K562 (cell line): Measurements from ENCODE around the gene PTPN9. TPM values are rescaled to one million over a fixed set of nuclear protein-coding genes. Genes with fewer than 3 reads are reported as not detected.

Experiments used
- ARID1B ChIP-seq: fragments of 450-650 bp; IDR thresholded peaks from 2 replicates; pipeline ENCODE4 v1.6.1; 2016; ENCODE audit warnings: antibody characterized with exemption, mild to moderate bottlenecking, inconsistent platforms
- ESRRA ChIP-seq: fragments of 450-650 bp; IDR thresholded peaks from 2 replicates; pipeline ENCODE4 v1.6.1; 2014; ENCODE audit warnings: low read depth, mild to moderate bottlenecking, moderate library complexity, borderline replicate concordance
- FOS ChIP-seq: IDR thresholded peaks from 3 replicates; pipeline ENCODE4 v1.6.1; 2011; ENCODE audit not compliant: insufficient read length; ENCODE audit errors: extremely low read depth
- FOSL1 ChIP-seq: fragments of 200-800 bp; sonication (Bioruptor generic); conservative IDR thresholded peaks from 2 replicates; pipeline ENCODE4 v1.6.1; 2016; ENCODE audit warnings: missing genetic modification characterization, missing compliant biosample characterization
- FOXJ3 ChIP-seq: sonication (generic); formaldehyde crosslinking; IDR thresholded peaks from 2 replicates; pipeline ENCODE4 v1.4.0; 2020; ENCODE audit warnings: mild to moderate bottlenecking, missing genetic modification reagents
- KDM1A ChIP-seq, 2 experiments: fragments of 450-650 bp; IDR thresholded peaks; 2 replicates each; pipeline ENCODE4 v1.6.1; 2016; ENCODE audit warnings: mild to moderate bottlenecking in 2 of 2
- KDM5B ChIP-seq: fragments of 200-600 bp; sonication (generic); IDR thresholded peaks from 2 replicates; pipeline ENCODE4 v1.6.1; 2012; ENCODE audit warnings: low read depth, mild to moderate bottlenecking, moderate library complexity, low read length, control low read depth, inconsistent platforms; ENCODE audit not compliant: insufficient replicate concordance
- NFIC ChIP-seq: fragments of 450-650 bp; IDR thresholded peaks from 2 replicates; pipeline ENCODE4 v1.6.1; 2017; ENCODE audit warnings: mild to moderate bottlenecking, inconsistent platforms
- NR1H2 ChIP-seq: sonication (generic); formaldehyde crosslinking; IDR thresholded peaks from 2 replicates; pipeline ENCODE4 v1.4.0; 2020; ENCODE audit warnings: mild to moderate bottlenecking, missing genetic modification reagents
- PHB2 ChIP-seq: fragments of 450-650 bp; IDR thresholded peaks from 2 replicates; pipeline ENCODE4 v1.6.1; 2017; ENCODE audit warnings: low read depth
- POLR2AphosphoS5 ChIP-seq: IDR thresholded peaks from 2 replicates; pipeline ENCODE4 v1.6.1; 2011; ENCODE audit warnings: mild to moderate bottlenecking, low read depth, low read length, moderate library complexity; ENCODE audit not compliant: control insufficient read depth, insufficient read depth
- RAD51 ChIP-seq: fragments of 450-650 bp; IDR thresholded peaks from 2 replicates; pipeline ENCODE4 v1.7.1; 2016; ENCODE audit warnings: low read depth, mild to moderate bottlenecking, borderline replicate concordance
- RFX1 ChIP-seq: fragments of 450-650 bp; IDR thresholded peaks from 2 replicates; pipeline ENCODE4 v1.6.1; 2016; ENCODE audit warnings: mild to moderate bottlenecking, moderate library complexity
- SRSF9 ChIP-seq: fragments of 200-400 bp; formaldehyde crosslinking; IDR thresholded peaks from 2 replicates; pipeline ENCODE4 v1.6.1; 2017; ENCODE audit warnings: low read depth, low read length, borderline replicate concordance
- TFAP4 ChIP-seq: sonication (generic); formaldehyde crosslinking; IDR thresholded peaks from 2 replicates; pipeline ENCODE4 v1.8.0; 2022; ENCODE audit warnings: missing genetic modification reagents, mild to moderate bottlenecking, moderate library complexity, borderline replicate concordance
- ZBTB12 ChIP-seq: fragments of 250-450 bp; sonication (Bioruptor Pico); IDR thresholded peaks from 2 replicates; pipeline ENCODE4 v1.4.0; 2020
- ZNF699 ChIP-seq: fragments of 250-450 bp; sonication (Bioruptor Pico); IDR thresholded peaks from 2 replicates; pipeline ENCODE4 v1.8.0; 2021; ENCODE audit warnings: mild to moderate bottlenecking, moderate library complexity; ENCODE audit not compliant: insufficient replicate concordance
- polyA plus RNA-seq, 8 experiments: library from polyadenylated mRNA; depleted of rRNA in 4 of 8; stranded (reverse) in 5 of 8; unstranded in 3 of 8; fragments of >200 nt; fragmentation: Nextera tagmentation in 2 of 8; fragmentation: Illumina TruSeq in 1 of 8; extraction: Ambion mirVana in 2 of 8; extraction: Trizol in 1 of 8; gene quantifications; 2 replicates each; pipeline versions ENCODE4 v1.2.1 to v1.2.3, GENCODE V29; 2011 to 2014; ENCODE audit warnings: inconsistent platforms in 1 of 8, missing spikeins in 1 of 8
- total RNA-seq, 7 experiments: library from RNA; depleted of rRNA in 6 of 7; stranded (reverse); fragments of >200 nt in 6 of 7; fragmentation: Illumina TruSeq in 2 of 7; extraction: Trizol in 2 of 7; gene quantifications; 2 replicates each; pipeline versions ENCODE4 v1.2.1 to v1.2.3, GENCODE V29; 2011 to 2021; ENCODE audit warnings: low replicate concordance in 1 of 7
- TF ChIP-seq, protein P1 (sequence below): fragments of 450-650 bp; IDR thresholded peaks from one replicate; pipeline ENCODE4 v1.6.1; 2018; ENCODE audit warnings: mild to moderate bottlenecking, moderate library complexity; ENCODE audit not compliant: partially characterized antibody
- TF ChIP-seq, protein P2 (sequence below): sonication (generic); formaldehyde crosslinking; IDR thresholded peaks from 2 replicates; pipeline ENCODE4 v1.8.1; 2023; ENCODE audit warnings: missing genetic modification reagents, mild to moderate bottlenecking, borderline replicate concordance

Gene PTPN9
- total and polyA plus RNA-seq, 9 of the 15 experiments (the other 6 are each of a cell fraction or from before 2014, with no cell fraction given), result 5.0 to 24.0 (median 14.2) TPM

- TF ChIP-seq, protein P1, sequence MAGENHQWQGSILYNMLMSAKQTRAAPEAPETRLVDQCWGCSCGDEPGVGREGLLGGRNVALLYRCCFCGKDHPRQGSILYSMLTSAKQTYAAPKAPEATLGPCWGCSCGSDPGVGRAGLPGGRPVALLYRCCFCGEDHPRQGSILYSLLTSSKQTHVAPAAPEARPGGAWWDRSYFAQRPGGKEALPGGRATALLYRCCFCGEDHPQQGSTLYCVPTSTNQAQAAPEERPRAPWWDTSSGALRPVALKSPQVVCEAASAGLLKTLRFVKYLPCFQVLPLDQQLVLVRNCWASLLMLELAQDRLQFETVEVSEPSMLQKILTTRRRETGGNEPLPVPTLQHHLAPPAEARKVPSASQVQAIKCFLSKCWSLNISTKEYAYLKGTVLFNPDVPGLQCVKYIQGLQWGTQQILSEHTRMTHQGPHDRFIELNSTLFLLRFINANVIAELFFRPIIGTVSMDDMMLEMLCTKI, result no peak
- TF ChIP-seq FOS (peak; percentile 76), FOXJ3 (CRISPR knock-in tag) (no peak), KDM1A (IDR thresholded peaks at IDR 0.05) (no peak), RAD51 (no peak), PHB2 (no peak), TFAP4 (CRISPR knock-in tag) (peak; percentile 87), ARID1B (no peak; the same call in 1 of the 2 replicates), ESRRA (peak; percentile 61; the same call in 1 of the 2 replicates), NFIC (peak; percentile 27; the same call in 1 of the 2 replicates), NR1H2 (CRISPR knock-in tag) (no peak), POLR2AphosphoS5 (peak; percentile 66), RFX1 (no peak; the same call in 1 of the 2 replicates), FOSL1 (tag) (no peak), ZBTB12 (0 out of 2 replicates have a peak, but pooled peaks have one; percentile 49), ZNF699 (no peak), KDM5B (peak; percentile 66), SRSF9 (no peak)
- TF ChIP-seq, protein P2, sequence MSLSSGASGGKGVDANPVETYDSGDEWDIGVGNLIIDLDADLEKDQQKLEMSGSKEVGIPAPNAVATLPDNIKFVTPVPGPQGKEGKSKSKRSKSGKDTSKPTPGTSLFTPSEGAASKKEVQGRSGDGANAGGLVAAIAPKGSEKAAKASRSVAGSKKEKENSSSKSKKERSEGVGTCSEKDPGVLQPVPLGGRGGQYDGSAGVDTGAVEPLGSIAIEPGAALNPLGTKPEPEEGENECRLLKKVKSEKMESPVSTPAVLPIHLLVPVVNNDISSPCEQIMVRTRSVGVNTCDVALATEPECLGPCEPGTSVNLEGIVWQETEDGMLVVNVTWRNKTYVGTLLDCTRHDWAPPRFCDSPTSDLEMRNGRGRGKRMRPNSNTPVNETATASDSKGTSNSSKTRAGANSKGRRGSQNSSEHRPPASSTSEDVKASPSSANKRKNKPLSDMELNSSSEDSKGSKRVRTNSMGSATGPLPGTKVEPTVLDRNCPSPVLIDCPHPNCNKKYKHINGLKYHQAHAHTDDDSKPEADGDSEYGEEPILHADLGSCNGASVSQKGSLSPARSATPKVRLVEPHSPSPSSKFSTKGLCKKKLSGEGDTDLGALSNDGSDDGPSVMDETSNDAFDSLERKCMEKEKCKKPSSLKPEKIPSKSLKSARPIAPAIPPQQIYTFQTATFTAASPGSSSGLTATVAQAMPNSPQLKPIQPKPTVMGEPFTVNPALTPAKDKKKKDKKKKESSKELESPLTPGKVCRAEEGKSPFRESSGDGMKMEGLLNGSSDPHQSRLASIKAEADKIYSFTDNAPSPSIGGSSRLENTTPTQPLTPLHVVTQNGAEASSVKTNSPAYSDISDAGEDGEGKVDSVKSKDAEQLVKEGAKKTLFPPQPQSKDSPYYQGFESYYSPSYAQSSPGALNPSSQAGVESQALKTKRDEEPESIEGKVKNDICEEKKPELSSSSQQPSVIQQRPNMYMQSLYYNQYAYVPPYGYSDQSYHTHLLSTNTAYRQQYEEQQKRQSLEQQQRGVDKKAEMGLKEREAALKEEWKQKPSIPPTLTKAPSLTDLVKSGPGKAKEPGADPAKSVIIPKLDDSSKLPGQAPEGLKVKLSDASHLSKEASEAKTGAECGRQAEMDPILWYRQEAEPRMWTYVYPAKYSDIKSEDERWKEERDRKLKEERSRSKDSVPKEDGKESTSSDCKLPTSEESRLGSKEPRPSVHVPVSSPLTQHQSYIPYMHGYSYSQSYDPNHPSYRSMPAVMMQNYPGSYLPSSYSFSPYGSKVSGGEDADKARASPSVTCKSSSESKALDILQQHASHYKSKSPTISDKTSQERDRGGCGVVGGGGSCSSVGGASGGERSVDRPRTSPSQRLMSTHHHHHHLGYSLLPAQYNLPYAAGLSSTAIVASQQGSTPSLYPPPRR (CRISPR knock-in tag), result no peak
These were observed 125.2 kb downstream of the PTPN9 start (continued) for GRCh38 chr15:75453703-75454470.
